PFSK-1 (cell line): ENCODE measurements around the gene FOXO3.

Experiments used
- FOXP2 ChIP-seq: optimal IDR thresholded peaks from 2 replicates; pipeline ENCODE3; 2011; ENCODE audit warnings: borderline replicate concordance, control low read depth, inconsistent platforms; ENCODE audit not compliant: insufficient read depth; ENCODE audit errors: extremely low read length, extremely low read depth
- POLR2AphosphoS5 ChIP-seq: IDR thresholded peaks from 2 replicates; pipeline ENCODE4 v1.6.1; 2012; ENCODE audit warnings: low read depth, mild to moderate bottlenecking, control low read depth, low read length, moderate library complexity
- SIN3A ChIP-seq: IDR thresholded peaks from 2 replicates; pipeline ENCODE4 v1.6.1; 2012; ENCODE audit warnings: mild to moderate bottlenecking, low read length, moderate library complexity, borderline replicate concordance; ENCODE audit not compliant: insufficient read depth
- TAF1 ChIP-seq: IDR thresholded peaks from 2 replicates; pipeline ENCODE4 v1.6.1; 2012; ENCODE audit warnings: low read length, control low read depth, borderline replicate concordance; ENCODE audit not compliant: insufficient read depth
- TF ChIP-seq, protein P1 (sequence below), 2 experiments: IDR thresholded peaks; 2 replicates each; pipeline versions ENCODE4 v1.6.1 to v1.8.0; 2011 to 2012; ENCODE audit warnings: low read depth in 2 of 2, low read length in 2 of 2, control low read depth in 1 of 2, inconsistent platforms in 1 of 2, mild to moderate bottlenecking in 1 of 2, moderate library complexity in 1 of 2; ENCODE audit not compliant: insufficient read depth in 1 of 2

Gene FOXO3

DNA sequence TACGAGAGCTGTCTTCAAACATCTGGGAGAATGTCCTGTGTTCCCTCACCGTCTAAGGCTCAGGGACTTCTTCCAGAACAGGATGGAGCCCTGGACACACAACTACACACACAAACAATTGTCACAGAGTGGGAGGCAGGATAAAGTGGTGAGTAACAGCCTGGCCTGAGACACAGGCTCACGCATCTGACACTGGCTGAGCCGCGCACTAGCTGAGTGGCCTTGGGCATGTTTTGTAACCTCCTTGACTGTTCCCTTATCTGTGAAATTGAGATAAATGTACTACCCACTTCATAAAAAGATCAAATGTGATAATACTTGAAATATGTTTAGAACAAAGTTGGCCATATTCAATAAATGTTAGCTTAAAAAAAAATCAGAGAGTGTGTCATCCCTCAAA lies 155.1 kb downstream of the FOXO3 start:
- TF ChIP-seq, protein P1, sequence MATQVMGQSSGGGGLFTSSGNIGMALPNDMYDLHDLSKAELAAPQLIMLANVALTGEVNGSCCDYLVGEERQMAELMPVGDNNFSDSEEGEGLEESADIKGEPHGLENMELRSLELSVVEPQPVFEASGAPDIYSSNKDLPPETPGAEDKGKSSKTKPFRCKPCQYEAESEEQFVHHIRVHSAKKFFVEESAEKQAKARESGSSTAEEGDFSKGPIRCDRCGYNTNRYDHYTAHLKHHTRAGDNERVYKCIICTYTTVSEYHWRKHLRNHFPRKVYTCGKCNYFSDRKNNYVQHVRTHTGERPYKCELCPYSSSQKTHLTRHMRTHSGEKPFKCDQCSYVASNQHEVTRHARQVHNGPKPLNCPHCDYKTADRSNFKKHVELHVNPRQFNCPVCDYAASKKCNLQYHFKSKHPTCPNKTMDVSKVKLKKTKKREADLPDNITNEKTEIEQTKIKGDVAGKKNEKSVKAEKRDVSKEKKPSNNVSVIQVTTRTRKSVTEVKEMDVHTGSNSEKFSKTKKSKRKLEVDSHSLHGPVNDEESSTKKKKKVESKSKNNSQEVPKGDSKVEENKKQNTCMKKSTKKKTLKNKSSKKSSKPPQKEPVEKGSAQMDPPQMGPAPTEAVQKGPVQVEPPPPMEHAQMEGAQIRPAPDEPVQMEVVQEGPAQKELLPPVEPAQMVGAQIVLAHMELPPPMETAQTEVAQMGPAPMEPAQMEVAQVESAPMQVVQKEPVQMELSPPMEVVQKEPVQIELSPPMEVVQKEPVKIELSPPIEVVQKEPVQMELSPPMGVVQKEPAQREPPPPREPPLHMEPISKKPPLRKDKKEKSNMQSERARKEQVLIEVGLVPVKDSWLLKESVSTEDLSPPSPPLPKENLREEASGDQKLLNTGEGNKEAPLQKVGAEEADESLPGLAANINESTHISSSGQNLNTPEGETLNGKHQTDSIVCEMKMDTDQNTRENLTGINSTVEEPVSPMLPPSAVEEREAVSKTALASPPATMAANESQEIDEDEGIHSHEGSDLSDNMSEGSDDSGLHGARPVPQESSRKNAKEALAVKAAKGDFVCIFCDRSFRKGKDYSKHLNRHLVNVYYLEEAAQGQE (IDR thresholded peaks at IDR 0.05; ENCODE audit: insufficient read depth in 1 of 2, low read depth in 2 of 2, low read length in 2 of 2): no peak
- TF ChIP-seq SIN3A: no peak

DNA sequence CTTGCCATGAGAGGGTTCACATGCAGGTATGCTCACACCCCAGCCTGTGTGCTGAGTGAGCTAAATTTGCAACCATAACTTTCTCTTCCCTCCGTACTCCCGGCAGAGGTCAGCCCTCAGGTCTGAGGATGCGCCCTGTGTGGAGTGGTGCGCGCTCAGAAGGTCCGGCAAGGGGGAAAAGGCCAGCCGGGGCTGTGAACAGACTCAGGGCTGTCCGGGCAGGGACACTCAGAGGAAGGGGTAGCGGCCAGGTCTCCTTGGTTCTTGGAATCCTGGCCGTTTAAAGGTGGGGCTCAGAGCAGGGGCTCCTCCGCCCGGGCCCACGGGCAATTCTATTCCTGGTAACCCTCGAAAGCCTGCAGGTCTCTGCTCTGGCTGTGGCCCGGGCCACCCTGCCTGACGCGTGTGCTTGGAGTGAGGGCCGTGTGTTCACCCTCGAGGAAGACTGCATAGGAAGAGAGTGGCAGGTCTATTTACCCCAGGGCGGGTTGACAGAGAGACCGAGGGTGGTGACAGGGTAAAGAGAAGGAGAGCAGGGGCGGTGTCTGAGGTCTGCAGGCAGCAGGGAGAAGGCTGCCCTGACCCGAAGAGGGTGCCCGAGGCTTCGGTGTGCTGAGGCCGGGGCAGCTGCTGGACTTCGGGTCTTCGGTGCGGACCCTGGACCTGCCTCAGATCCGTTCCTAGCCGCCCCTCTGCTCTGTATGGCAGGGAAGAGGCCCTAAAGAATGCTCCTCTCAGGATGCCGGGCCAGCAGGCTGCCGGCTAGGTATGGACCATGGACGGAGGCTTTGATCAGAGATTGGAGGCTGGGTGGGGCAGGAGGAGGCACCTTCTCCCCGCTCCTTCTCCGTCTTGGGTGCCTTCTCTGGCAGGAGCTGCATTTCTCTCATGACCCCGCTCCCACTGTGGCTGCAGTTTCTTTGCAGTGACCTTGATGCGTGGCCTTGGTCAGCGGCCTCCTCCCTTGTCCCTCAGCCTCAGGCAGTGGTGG lies 156.4 kb downstream of the FOXO3 start:
- no peak for TF ChIP-seq POLR2AphosphoS5
- no peak for TF ChIP-seq TAF1
- TF ChIP-seq, protein P1 (IDR thresholded peaks at IDR 0.05; ENCODE audit: insufficient read depth in 1 of 2, low read depth in 2 of 2, low read length in 2 of 2): no peak
- TF ChIP-seq SIN3A: no peak
- no peak for TF ChIP-seq FOXP2

- no peak for TF ChIP-seq POLR2AphosphoS5
- no peak for TF ChIP-seq SIN3A
- TF ChIP-seq, protein P1 (IDR thresholded peaks at IDR 0.05; ENCODE audit: insufficient read depth in 1 of 2, low read depth in 2 of 2, low read length in 2 of 2): no peak
- no peak for TF ChIP-seq FOXP2
- TF ChIP-seq TAF1: no peak
Measured at GRCh38 chr6:108719477-108719876, 158.8 kb downstream of the FOXO3 start.

GRCh38 chr6:108720827-108721226 lies 160.1 kb downstream of the FOXO3 start:
- TF ChIP-seq, protein P1 (IDR thresholded peaks at IDR 0.05; ENCODE audit: insufficient read depth in 1 of 2, low read depth in 2 of 2, low read length in 2 of 2): no peak
- TF ChIP-seq FOXP2 (no peak), POLR2AphosphoS5 (no peak), SIN3A (no peak)
